Activated CD4-positive, alpha-beta T cell treated with anti-CD3 and anti-CD28 coated beads, Interleukin-2, amount 10 ng/mL, durations not matched to agents 24 days and 14 days (primary cell): ENCODE measurements around the gene DAGLA. TPM values are rescaled to one million over a fixed set of nuclear protein-coding genes. Genes with fewer than 3 reads are reported as not detected.

ENCODE experiments used
- total RNA-seq: library from RNA; stranded (reverse); gene quantifications from 2 replicates; pipeline ENCODE4 v1.2.3, GENCODE V29; 2022

DAGLA gene
- total RNA-seq, 1 donor from 2014 or later: 0.14 TPM

Other genes starting within 250 kb of the DAGLA start
- gene LRRC10B, start 171.6 kb upstream of the DAGLA start, total RNA-seq: 0.14 TPM in 1 of 2 replicates, not detected in the other
- gene SYT7, start 99.3 kb upstream of the DAGLA start, total RNA-seq: 0.23 and 0.43 TPM in 2 replicates
- 1.1 and 1.2 TPM in 2 replicates for gene MYRF, start 72.2 kb downstream of the DAGLA start, total RNA-seq
- gene TMEM258, start 112.2 kb downstream of the DAGLA start, total RNA-seq: 179 and 187 TPM in 2 replicates
- 144 and 152 TPM in 2 replicates for gene FEN1, start 112.5 kb downstream of the DAGLA start, total RNA-seq
- 92.5 and 94.7 TPM in 2 replicates for gene FADS1, start 136.6 kb downstream of the DAGLA start, total RNA-seq
- gene FADS2, start 147.9 kb downstream of the DAGLA start, total RNA-seq: 278 and 283 TPM in 2 replicates
- 13.5 and 15.6 TPM in 2 replicates for gene FADS3, start 211.2 kb downstream of the DAGLA start, total RNA-seq
- gene RAB3IL1, start 237.2 kb downstream of the DAGLA start, total RNA-seq: 0.12 and 0.26 TPM in 2 replicates